ENCODE data around the gene LIG1. TPM values are rescaled to one million over a fixed set of nuclear protein-coding genes. Genes with fewer than 3 reads are reported as not detected.

LIG1 gene
- total and polyA plus RNA-seq, 2 donors (not counting 3 experiments of a cell fraction or from before 2014, with no cell fraction given), result 64.0 to 94.7 TPM

DNA sequence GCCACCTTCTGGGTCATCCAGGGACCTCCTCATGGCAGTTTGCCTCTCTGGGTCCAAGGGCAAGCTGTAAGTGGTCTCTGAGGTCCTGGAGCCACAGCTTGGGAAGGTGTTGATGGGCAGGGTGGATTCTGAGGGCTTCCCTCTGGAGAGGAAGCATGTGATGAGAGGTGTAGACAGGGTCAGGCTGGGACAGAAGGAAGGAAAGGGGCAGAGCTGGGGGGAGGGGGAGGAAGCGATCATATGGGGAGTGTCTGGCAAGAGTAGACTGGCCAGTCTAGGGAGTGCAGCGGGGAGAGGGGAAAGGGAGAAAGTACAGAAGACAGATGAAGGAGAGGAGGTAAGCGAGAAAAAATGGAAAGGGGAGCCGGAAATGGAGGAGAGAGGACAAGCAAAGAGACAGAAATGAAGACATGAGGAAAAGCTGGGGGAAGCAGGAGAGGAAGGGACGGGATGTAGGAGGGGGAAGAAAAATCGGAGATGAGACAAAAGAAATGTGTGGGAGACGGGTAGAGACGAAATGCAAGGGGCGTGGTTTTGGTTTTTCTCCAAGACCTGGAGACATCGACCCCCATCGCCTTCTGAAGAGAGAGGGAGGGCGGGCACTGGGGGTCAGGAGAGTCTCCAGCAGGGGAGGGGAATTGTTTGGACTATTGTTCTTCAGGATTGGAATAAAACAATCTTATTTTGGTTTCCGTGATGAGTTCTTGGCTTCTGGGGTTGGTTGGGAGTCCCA is 27.0 kb upstream of the LIG1 start:
- Histone ChIP-seq H3K36me3 (ENCODE audit: control insufficient read depth in 2 of 2, extremely low read depth in 1 of 2, insufficient read depth in 2 of 2, low read length in 2 of 2) (no peaks in the 10 kb centered on the region), H3K4me1 (ENCODE audit: control insufficient read depth, extremely low read depth, insufficient read depth, low read length) (peaks cover 7% of the 10 kb centered on the region), H3K27ac (ENCODE audit: insufficient read depth, low read depth, low read length) (no peak overlapping the region), H3K9me3 (replicated peaks; ENCODE audit: control insufficient read depth, insufficient read depth, low read length) (no peaks in the 10 kb centered on the region), H3K9ac (replicated peaks; ENCODE audit: extremely low read depth, insufficient read depth, low read length) (no peak overlapping the region), H4K20me1 (replicated peaks; ENCODE audit: control insufficient read depth, extremely low read depth, insufficient read depth, low read length) (no peaks in the 10 kb centered on the region), H2AFZ (ENCODE audit: low read depth, low read length) (no peak overlapping the region), H3K79me2 (ENCODE audit: control insufficient read depth, insufficient read depth, low read length) (no peaks in the 10 kb centered on the region), H3K4me2 (ENCODE audit: insufficient read depth, low read length) (peak overlapping the region; percentile 53), H3K9me1 (replicated peaks; ENCODE audit: control insufficient read depth, extremely low read depth, insufficient read depth, low read length) (no peaks in the 10 kb centered on the region), H3K4me3 (replicated peaks in 1 of 3; ENCODE audit: insufficient read depth in 1 of 3, low read depth in 1 of 3, low read length in 3 of 3) (no peak overlapping the region), H3K27me3 (ENCODE audit: control insufficient read depth in 2 of 2, insufficient read depth in 2 of 2, low read length in 2 of 2) (no peaks in the 10 kb centered on the region)
- intact Hi-C loops (cut with micrococcal nuclease), result no loop called here
- no TSS peak for BruUV-seq (replicated peaks)
- ChIA-PET POLR2A (no interaction called here), CTCF (interaction anchor here (0.9 to 1.7 kb wide), 3 partner anchors 18 to 90 kb away, joined by 3 to 4 read pairs (median 4); no protein-coding TSS in a partner anchor)
- dilution Hi-C loops (cut with MboI; ENCODE audit: extremely low pct_ligation_motif_present, low sequenced_read_pairs), result no loop called here
- FAIRE-seq (peak; percentile 18), DNase-seq (ENCODE audit: low read depth, low spot score) (peak; percentile 42)
- TF ChIP-seq POLR2AphosphoS5 (IDR thresholded peaks at IDR 0.05; ENCODE audit: insufficient read depth, low read depth, low read length) (peak; percentile 24), POLR2A (IDR thresholded peaks at IDR 0.05; ENCODE audit: low read depth, low read length) (peak; percentile 60), EZH2 (IDR thresholded peaks at IDR 0.05; ENCODE audit: borderline replicate concordance, low read depth, low read length, severe bottlenecking) (no peak)

DNA sequence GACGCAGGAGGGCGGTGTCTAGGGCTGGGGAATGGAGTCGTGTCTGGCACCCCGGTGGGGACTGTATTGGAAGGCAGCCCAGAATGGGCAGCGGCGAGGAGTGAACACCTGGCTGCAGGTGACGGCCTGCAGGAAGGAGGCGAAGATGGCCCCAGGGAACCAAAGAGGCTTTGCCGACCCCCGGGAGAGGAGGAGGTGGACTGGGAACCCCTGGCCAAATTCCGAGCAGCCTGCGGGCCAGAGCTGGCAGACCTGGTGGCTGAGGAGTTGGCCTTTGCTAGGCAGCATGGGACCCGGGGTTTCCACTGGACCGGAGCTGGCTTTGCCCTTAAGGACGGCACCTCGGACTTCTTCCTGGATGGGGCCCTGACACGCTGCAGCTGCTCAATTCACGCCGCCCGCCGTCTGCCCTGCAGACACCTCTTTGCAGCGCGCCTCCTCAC is 26.2 kb upstream of the LIG1 start:
- DNase-seq (ENCODE audit: low read depth, low spot score) (no peak), FAIRE-seq (no peak)
- Histone ChIP-seq H3K4me2 (ENCODE audit: insufficient read depth, low read length) (no peak overlapping the region), H3K9ac (replicated peaks; ENCODE audit: extremely low read depth, insufficient read depth, low read length) (no peak overlapping the region), H3K79me2 (ENCODE audit: control insufficient read depth, insufficient read depth, low read length) (no peaks in the 10 kb centered on the region), H2AFZ (ENCODE audit: low read depth, low read length) (no peak overlapping the region), H3K27me3 (ENCODE audit: control insufficient read depth in 2 of 2, insufficient read depth in 2 of 2, low read length in 2 of 2) (no peaks in the 10 kb centered on the region), H3K36me3 (ENCODE audit: control insufficient read depth in 2 of 2, extremely low read depth in 1 of 2, insufficient read depth in 2 of 2, low read length in 2 of 2) (no peaks in the 10 kb centered on the region), H4K20me1 (replicated peaks; ENCODE audit: control insufficient read depth, extremely low read depth, insufficient read depth, low read length) (no peaks in the 10 kb centered on the region), H3K9me1 (replicated peaks; ENCODE audit: control insufficient read depth, extremely low read depth, insufficient read depth, low read length) (no peaks in the 10 kb centered on the region), H3K27ac (ENCODE audit: insufficient read depth, low read depth, low read length) (no peak overlapping the region), H3K4me1 (ENCODE audit: control insufficient read depth, extremely low read depth, insufficient read depth, low read length) (peaks cover 7% of the 10 kb centered on the region), H3K9me3 (replicated peaks; ENCODE audit: control insufficient read depth, insufficient read depth, low read length) (no peaks in the 10 kb centered on the region), H3K4me3 (replicated peaks in 1 of 3; ENCODE audit: insufficient read depth in 1 of 3, low read depth in 1 of 3, low read length in 3 of 3) (no peak overlapping the region)
- ChIA-PET CTCF (interaction anchor here (0.9 to 1.7 kb wide), 3 partner anchors 44 to 89 kb away, joined by 3 to 4 read pairs (median 4); no protein-coding TSS in a partner anchor), POLR2A (no interaction called here)
- intact Hi-C loops (cut with micrococcal nuclease), result no loop called here
- BruUV-seq (replicated peaks), result no TSS peak
- dilution Hi-C loops (cut with MboI; ENCODE audit: extremely low pct_ligation_motif_present, low sequenced_read_pairs), result no loop called here
- TF ChIP-seq, protein P1, sequence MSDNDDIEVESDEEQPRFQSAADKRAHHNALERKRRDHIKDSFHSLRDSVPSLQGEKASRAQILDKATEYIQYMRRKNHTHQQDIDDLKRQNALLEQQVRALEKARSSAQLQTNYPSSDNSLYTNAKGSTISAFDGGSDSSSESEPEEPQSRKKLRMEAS (IDR thresholded peaks at IDR 0.05; ENCODE audit: insufficient read depth, insufficient read length), result no peak
- TF ChIP-seq EZH2 (IDR thresholded peaks at IDR 0.05; ENCODE audit: borderline replicate concordance, low read depth, low read length, severe bottlenecking) (no peak), GATA2 (IDR thresholded peaks at IDR 0.05; ENCODE audit: insufficient read depth, insufficient read length, low read depth, low read length) (no peak), POLR2A (IDR thresholded peaks at IDR 0.05; ENCODE audit: low read depth, low read length) (no peak), FOS (IDR thresholded peaks at IDR 0.05; ENCODE audit: borderline replicate concordance, insufficient read depth, low read length) (no peak), JUN (IDR thresholded peaks at IDR 0.05; ENCODE audit: borderline replicate concordance, insufficient read depth, insufficient read length, low read depth) (no peak), MYC (IDR thresholded peaks at IDR 0.05; ENCODE audit: low read depth, low read length) (no peak), POLR2AphosphoS5 (IDR thresholded peaks at IDR 0.05; ENCODE audit: insufficient read depth, low read depth, low read length) (no peak)
- TF ChIP-seq, protein P2, sequence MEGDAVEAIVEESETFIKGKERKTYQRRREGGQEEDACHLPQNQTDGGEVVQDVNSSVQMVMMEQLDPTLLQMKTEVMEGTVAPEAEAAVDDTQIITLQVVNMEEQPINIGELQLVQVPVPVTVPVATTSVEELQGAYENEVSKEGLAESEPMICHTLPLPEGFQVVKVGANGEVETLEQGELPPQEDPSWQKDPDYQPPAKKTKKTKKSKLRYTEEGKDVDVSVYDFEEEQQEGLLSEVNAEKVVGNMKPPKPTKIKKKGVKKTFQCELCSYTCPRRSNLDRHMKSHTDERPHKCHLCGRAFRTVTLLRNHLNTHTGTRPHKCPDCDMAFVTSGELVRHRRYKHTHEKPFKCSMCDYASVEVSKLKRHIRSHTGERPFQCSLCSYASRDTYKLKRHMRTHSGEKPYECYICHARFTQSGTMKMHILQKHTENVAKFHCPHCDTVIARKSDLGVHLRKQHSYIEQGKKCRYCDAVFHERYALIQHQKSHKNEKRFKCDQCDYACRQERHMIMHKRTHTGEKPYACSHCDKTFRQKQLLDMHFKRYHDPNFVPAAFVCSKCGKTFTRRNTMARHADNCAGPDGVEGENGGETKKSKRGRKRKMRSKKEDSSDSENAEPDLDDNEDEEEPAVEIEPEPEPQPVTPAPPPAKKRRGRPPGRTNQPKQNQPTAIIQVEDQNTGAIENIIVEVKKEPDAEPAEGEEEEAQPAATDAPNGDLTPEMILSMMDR (IDR thresholded peaks at IDR 0.05; ENCODE audit: extremely low read depth in 1 of 2, insufficient read depth in 1 of 2, low read depth in 1 of 2, low read length in 2 of 2), result no peak

Data from endothelial cell of umbilical vein (primary cell).